Esophagus muscularis mucosa (tissue), 4 donors: ENCODE results near the gene SLC35F2. TPM values are rescaled to one million over a fixed set of nuclear protein-coding genes. Genes with fewer than 3 reads are reported as not detected.
"Not testable (repeated sequence)": the region's sequence is repeated elsewhere in the genome, so short reads cannot be mapped to it uniquely, and the experiment has no call there.

Experiments used
- DNase-seq: peaks from one replicate; pipeline ENCODE4 v3.0.0-alpha.2; 2017; ENCODE audit errors: extremely low spot score
- H3K27ac ChIP-seq, 4 donors: fragments of 200-600 bp; sonication (generic); replicated peaks in 1 of 4; 1 replicate in 3 of 4; 2 replicates in 1 of 4; pipeline ENCODE4 v1.5.1; 2016 to 2019; ENCODE audit warnings: mild to moderate bottlenecking in 1 of 4
- H3K27me3 ChIP-seq, 4 donors: fragments of 200-600 bp; sonication (generic); one replicate each; pipeline versions ENCODE4 v1.5.1 to v1.6.0; 2016 to 2019
- H3K36me3 ChIP-seq, 4 donors: fragments of 200-600 bp; sonication (generic); one replicate each; pipeline ENCODE4 v1.5.1; 2016 to 2019
- H3K4me1 ChIP-seq, 4 donors: fragments of 200-600 bp; sonication (generic); one replicate each; pipeline ENCODE4 v1.5.1; 2016 to 2019
- H3K4me3 ChIP-seq, 4 donors: fragments of 200-600 bp; sonication (generic); 1 replicate in 2 of 4; 2 replicates in 2 of 4; pipeline ENCODE4 v1.5.1; 2016 to 2019; ENCODE audit warnings: mild to moderate bottlenecking in 4 of 4, moderate library complexity in 1 of 4
- H3K9me3 ChIP-seq, 4 donors: fragments of 200-600 bp; sonication (generic); 1 replicate in 3 of 4; 2 replicates in 1 of 4; pipeline ENCODE4 v1.5.1; 2016 to 2019
- EP300 ChIP-seq: sonication (generic); formaldehyde crosslinking; IDR thresholded peaks from one replicate; pipeline ENCODE4 v1.6.1; 2017; ENCODE audit warnings: antibody characterized with exemption
- POLR2A ChIP-seq: fragments of 450-650 bp; IDR thresholded peaks from one replicate; pipeline ENCODE4 v1.6.1; 2017; ENCODE audit warnings: antibody characterized with exemption, moderate library complexity, mild to moderate bottlenecking, low read depth
- POLR2AphosphoS5 ChIP-seq, 2 donors: sonication (generic); formaldehyde crosslinking; IDR thresholded peaks; one replicate each; pipeline ENCODE4 v1.6.1; 2017; ENCODE audit warnings: antibody characterized with exemption in 2 of 2
- WGBS: methylation state at CpG from one replicate; pipeline ENCODE4 v1.1.5; 2018; 5-methylcytosine and 5-hydroxymethylcytosine counted together
- intact Hi-C: fragments of 100-400 bp; cut with DNase I; formaldehyde crosslinking; loops from one replicate; pipeline ENCODE4 v1.15.1; 2023
- total RNA-seq, 4 donors: library from RNA; depleted of rRNA; stranded (reverse); fragments of >200 nt; gene quantifications; one replicate each; pipeline versions ENCODE4 v1.1.0 to v1.2.1, GENCODE V29; 2016
- TF ChIP-seq, protein P1 (sequence below), 3 experiments: fragments of 200-600 bp in 2 of 3; fragments of 450-650 bp in 1 of 3; sonication (generic) in 2 of 3; IDR thresholded peaks; one replicate each; pipeline ENCODE4 v1.5.1; 2017 to 2019; ENCODE audit warnings: antibody characterized with exemption in 3 of 3, mild to moderate bottlenecking in 2 of 3, moderate library complexity in 1 of 3

The SLC35F2 gene, protein sequence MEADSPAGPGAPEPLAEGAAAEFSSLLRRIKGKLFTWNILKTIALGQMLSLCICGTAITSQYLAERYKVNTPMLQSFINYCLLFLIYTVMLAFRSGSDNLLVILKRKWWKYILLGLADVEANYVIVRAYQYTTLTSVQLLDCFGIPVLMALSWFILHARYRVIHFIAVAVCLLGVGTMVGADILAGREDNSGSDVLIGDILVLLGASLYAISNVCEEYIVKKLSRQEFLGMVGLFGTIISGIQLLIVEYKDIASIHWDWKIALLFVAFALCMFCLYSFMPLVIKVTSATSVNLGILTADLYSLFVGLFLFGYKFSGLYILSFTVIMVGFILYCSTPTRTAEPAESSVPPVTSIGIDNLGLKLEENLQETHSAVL
- 1 to 10 TPM; 2.1 to 4.1 (median 3.9) TPM for total RNA-seq

DNA sequence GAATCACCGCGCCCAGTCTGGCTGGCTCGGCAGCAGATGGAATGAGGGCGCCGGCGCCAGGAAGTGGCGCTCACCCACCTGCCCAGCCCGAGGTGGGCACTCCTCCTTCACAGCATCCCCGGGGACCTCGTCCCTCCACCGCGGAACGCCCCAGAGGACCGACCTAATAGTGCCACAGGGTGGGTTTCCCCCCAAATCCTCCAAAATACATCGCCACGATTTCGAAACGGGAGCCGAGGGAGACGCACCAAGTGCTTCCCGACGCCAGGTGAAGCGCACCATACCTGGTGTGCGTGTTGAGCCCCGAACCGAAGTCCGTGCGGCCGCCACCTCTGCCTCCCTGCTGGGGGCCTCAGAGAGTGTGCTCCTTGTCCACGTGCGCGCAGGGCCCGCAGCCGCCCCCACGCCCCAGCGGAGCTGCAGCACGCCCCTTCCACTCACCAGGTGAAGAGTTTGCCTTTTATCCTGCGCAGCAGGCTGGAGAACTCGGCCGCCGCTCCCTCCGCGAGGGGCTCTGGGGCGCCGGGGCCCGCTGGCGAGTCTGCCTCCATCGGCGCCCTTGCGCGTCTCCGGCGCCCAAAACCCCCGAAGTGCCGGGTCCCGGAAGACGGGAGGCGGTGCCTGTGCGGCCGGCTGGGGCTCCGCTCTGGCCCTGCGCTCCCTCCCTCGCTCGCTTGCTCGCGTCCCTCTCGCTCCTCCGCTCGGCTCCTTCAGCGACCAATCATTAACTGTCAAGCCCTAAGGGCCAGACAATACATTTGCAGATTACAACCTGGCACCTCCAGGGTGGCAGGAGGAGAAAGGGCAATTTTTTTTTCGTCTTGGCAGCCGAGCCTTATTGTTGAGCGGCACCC, at the start of gene SLC35F2:
Gene SLC35F2, minus strand, starts transcription at position 571 of the 854 bp plus-strand sequence. Its CDS starts 20 bp downstream, at position 551.
- 0% methylated on average over 27 of the region's 73 CpGs for WGBS

DNA sequence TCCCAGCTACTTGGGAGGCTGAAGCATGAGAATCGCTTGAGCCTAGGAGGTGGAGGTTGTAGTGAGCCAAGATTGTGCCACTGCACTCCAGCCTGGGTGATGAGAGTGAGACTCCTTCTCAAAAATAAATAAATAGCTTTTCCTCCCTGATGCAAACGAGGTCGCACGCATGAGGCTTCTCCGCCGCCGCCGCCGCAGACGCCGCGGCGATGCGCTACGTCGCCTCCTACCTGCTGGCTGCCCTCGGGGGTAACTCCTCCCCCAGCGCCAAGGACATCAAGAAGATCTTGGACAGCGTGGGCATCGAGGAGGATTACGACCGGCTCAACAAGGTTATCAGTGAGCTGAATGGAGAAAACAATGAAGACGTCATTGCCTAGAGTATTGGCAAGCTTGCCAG, 49.6 kb upstream of the SLC35F2 start:
- no peaks in the 10 kb centered on the region for H3K9me3 ChIP-seq
- intact Hi-C loops: no loop called here
- 74% methylated on average over 23 of the region's 23 CpGs for WGBS
- no peak overlapping the region for H3K27ac ChIP-seq
- no peaks in the 10 kb centered on the region for H3K4me1 ChIP-seq
- H3K36me3 ChIP-seq: no peaks in the 10 kb centered on the region
- H3K27me3 ChIP-seq: peaks cover 0 to 11% (median 0%) of the 10 kb centered on the region in 4 donors
- TF ChIP-seq POLR2A (no peak), EP300 (no peak), POLR2AphosphoS5 (IDR thresholded peaks at IDR 0.05) (no peak)
- TF ChIP-seq, protein P1, sequence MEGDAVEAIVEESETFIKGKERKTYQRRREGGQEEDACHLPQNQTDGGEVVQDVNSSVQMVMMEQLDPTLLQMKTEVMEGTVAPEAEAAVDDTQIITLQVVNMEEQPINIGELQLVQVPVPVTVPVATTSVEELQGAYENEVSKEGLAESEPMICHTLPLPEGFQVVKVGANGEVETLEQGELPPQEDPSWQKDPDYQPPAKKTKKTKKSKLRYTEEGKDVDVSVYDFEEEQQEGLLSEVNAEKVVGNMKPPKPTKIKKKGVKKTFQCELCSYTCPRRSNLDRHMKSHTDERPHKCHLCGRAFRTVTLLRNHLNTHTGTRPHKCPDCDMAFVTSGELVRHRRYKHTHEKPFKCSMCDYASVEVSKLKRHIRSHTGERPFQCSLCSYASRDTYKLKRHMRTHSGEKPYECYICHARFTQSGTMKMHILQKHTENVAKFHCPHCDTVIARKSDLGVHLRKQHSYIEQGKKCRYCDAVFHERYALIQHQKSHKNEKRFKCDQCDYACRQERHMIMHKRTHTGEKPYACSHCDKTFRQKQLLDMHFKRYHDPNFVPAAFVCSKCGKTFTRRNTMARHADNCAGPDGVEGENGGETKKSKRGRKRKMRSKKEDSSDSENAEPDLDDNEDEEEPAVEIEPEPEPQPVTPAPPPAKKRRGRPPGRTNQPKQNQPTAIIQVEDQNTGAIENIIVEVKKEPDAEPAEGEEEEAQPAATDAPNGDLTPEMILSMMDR (IDR thresholded peaks at IDR 0.05): no peak
- no peak overlapping the region for H3K4me3 ChIP-seq
- no peak for DNase-seq

More for the DNA sequence above, at the start of gene SLC35F2:
- peak in 1 of 2 donors; percentile 39 for TF ChIP-seq POLR2AphosphoS5 (IDR thresholded peaks at IDR 0.05)
- no peak for TF ChIP-seq POLR2A
- intact Hi-C loops: loop anchor here (5.0 kb wide), 1 partner anchor 56 kb away; no protein-coding TSS in a partner anchor
- no peak for DNase-seq
- Histone ChIP-seq H3K27ac (peak within 1 kb of the TSS; percentile 24 to 71 (median 66)), H3K36me3 (no peaks in the 10 kb centered on the region), H3K27me3 (no peaks in the 10 kb centered on the region), H3K4me1 (peaks cover 5 to 28% (median 26%) of the 10 kb centered on the region in 4 donors), H3K9me3 (no peaks in the 10 kb centered on the region), H3K4me3 (peak within 1 kb of the TSS; percentile 66 to 80 (median 74))

DNA sequence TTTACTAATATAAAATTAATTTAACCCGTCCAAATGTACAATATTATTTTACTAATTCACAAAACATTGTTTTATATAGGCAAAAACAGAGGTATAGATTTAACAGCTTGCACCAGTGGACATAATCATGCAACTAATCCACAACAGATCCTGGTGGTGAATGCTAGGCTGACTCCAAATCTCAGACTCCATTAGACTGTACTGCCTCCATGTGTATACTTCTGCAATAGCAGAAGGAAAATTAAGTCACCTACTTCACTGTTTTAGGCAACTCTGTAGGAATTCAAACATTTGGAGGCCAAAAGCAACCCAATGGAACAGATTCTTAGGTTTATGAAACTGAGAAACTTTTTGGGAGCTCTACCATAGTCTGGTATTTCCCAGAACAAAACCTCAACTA, 39.7 kb upstream of the SLC35F2 start:
- H3K9me3 ChIP-seq: no peaks in the 10 kb centered on the region
- H3K4me1 ChIP-seq: no peaks in the 10 kb centered on the region
- TF ChIP-seq POLR2AphosphoS5 (IDR thresholded peaks at IDR 0.05) (no peak), POLR2A (no peak)
- TF ChIP-seq, protein P1 (IDR thresholded peaks at IDR 0.05): peak in 2 of 3 experiments; percentile 33 to 49
- no peaks in the 10 kb centered on the region for H3K36me3 ChIP-seq
- no peaks in the 10 kb centered on the region for H3K27me3 ChIP-seq
- 52% methylated on average over 1 of the region's 1 CpG for WGBS
- intact Hi-C loops: no loop called here
- no peak overlapping the region for H3K4me3 ChIP-seq
- DNase-seq: no peak
- H3K27ac ChIP-seq: no peak overlapping the region

DNA sequence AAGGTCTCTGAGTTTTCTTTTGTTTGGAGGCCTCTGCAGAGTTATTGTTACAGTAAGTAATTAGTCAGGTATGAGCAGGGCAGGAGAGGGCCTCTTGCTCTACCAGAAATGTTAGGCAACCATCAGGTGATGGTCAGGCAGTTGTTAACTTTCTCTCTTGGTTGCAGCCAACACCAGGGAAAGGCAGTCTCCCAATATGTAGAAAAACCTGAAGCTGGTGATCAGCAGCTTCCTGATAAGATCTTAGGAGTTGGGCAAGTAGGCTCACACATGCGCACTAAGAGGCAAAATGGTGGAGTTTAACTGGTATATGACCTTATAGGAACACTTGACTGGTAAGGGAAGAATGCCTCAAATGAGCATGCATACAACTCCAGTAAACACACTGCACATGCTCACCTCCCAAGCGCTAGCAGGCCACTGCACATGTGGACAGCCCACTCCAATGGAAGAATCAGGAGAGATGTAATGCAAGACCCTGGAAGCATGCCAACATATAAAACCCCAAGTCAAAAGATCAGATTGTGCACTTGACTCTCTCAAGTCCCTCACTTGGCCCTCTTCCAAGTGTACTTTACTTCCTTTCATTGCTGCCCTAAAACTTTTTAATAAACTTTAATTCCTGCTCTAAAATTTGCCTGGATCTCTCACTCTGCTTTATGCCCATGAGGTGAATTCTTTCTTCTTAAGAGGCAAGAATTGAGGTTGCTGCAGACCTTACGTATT, 23.7 kb upstream of the SLC35F2 start:
- Histone ChIP-seq H3K4me3 (no peak overlapping the region), H3K27ac (no peak overlapping the region), H3K36me3 (no peaks in the 10 kb centered on the region), H3K4me1 (no peaks in the 10 kb centered on the region), H3K27me3 (no peaks in the 10 kb centered on the region), H3K9me3 (peaks cover 0 to 5% (median 0%) of the 10 kb centered on the region in 4 donors)
- WGBS: 96% methylated on average over 3 of the region's 3 CpGs
- intact Hi-C loops: no loop called here
- TF ChIP-seq, protein P1 (IDR thresholded peaks at IDR 0.05): no peak
- TF ChIP-seq EP300 (no peak), POLR2AphosphoS5 (IDR thresholded peaks at IDR 0.05) (no peak)
- no peak for DNase-seq

DNA sequence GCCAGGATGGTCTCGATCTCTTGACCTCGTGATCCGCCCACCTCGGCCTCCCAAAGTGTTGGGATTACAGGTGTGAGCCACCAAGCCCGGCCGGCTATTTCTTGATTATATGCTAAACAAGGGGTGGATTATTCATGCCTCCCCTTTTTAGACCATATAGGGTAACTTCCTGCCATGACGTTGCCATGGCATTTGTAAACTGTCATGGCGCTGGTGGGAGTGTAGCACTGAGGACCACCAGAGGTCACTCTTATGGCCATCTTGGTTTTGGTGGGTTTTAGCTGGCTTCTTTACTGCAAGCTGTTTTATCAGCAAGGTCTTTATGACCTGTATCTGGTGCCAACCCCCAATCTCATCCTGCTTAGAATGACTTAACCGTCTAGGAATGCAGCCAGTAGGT, 22.9 kb upstream of the SLC35F2 start:
- H3K27me3 ChIP-seq, H3K36me3 ChIP-seq, H3K4me3 ChIP-seq, DNase-seq, H3K27ac ChIP-seq, intact Hi-C loops, H3K4me1 ChIP-seq, H3K9me3 ChIP-seq: not testable (repeated sequence)
- 96% methylated on average over 7 of the region's 9 CpGs for WGBS
